ENCODE data around the gene SPART.

GRCh38 chr13:36331280-36331679 lies 14.9 kb downstream of the SPART start:
- TF ChIP-seq CTCF (IDR thresholded peaks at IDR 0.05 in 4 of 5, conservative IDR thresholded peaks at IDR 0.05 in 1 of 5) (no peak), POLR2A (IDR thresholded peaks at IDR 0.05) (no peak)
